ENCODE results near the gene PTPRR. TPM values are rescaled to one million over a fixed set of nuclear protein-coding genes. Genes with fewer than 3 reads are reported as not detected.

Gene PTPRR
- polyA plus RNA-seq, 2 of the 4 experiments (the other 2 are of a cell fraction): 0.13 to 0.15 TPM

GRCh38 chr12:70779250-70779649, 141.3 kb downstream of the PTPRR start:
- no peaks in the 10 kb centered on the region for H3K9me3 ChIP-seq
- DNase-seq (ENCODE audit: low read depth in 1 of 2, low spot score in 1 of 2) (no peak), ATAC-seq (no peak), FAIRE-seq (no peak)
- no peak for TF ChIP-seq POLR2AphosphoS2 (conservative IDR thresholded peaks at IDR 0.05; ENCODE audit: low read length)
- TF ChIP-seq RNF2 (IDR thresholded peaks at IDR 0.05; ENCODE audit: borderline replicate concordance, low read depth): no peak
- TF ChIP-seq JUNB (IDR thresholded peaks at IDR 0.05): no peak
- no peak for TF ChIP-seq USF2 (IDR thresholded peaks at IDR 0.05)
- no peak for TF ChIP-seq NR3C1 (IDR thresholded peaks at IDR 0.05)
- no peak for TF ChIP-seq HOXB13 (CRISPR knock-in tag; IDR thresholded peaks at IDR 0.05; ENCODE audit: low read depth)
- TF ChIP-seq BHLHE40 (IDR thresholded peaks at IDR 0.05; ENCODE audit: low read depth, low read length): no peak
- TF ChIP-seq REST (IDR thresholded peaks at IDR 0.05): no peak
- WGBS (ENCODE audit: missing lambda C conversion rate): 27% methylated on average over 2 of the region's 2 CpGs
- no peaks in the 10 kb centered on the region for H3K4me1 ChIP-seq
- ChIA-PET POLR2A (no interaction called here), CTCF (no interaction called here)
- H3K27ac ChIP-seq: no peak overlapping the region
- H3K4me3 ChIP-seq: no peak overlapping the region
- no peak overlapping the region for H3K4me2 ChIP-seq

- peak; percentile 50 to 66; a peak in 3 of 6 replicates for ATAC-seq
- no peaks in the 10 kb centered on the region for H3K4me1 ChIP-seq
- peak in 1 of 2 experiments; percentile 35 for DNase-seq (ENCODE audit: low read depth in 1 of 2, low spot score in 1 of 2)
- no peak overlapping the region for H3K4me3 ChIP-seq
- no peak overlapping the region for H3K27ac ChIP-seq
- FAIRE-seq: no peak
- ChIA-PET POLR2A (no interaction called here), CTCF (no interaction called here)
- no peaks in the 10 kb centered on the region for H3K9me3 ChIP-seq
- TF ChIP-seq RAD21 (conservative IDR thresholded peaks at IDR 0.05 in 1 of 2, IDR thresholded peaks at IDR 0.05 in 1 of 2): no peak
- no peak for TF ChIP-seq GATA3 (IDR thresholded peaks at IDR 0.05; ENCODE audit: borderline replicate concordance)
- H3K4me2 ChIP-seq: no peak overlapping the region
These were observed 146.5 kb downstream of the PTPRR start for GRCh38 chr12:70774055-70774454.

GRCh38 chr12:70772836-70773235, 147.7 kb downstream of the PTPRR start:
- CTCF ChIA-PET: no interaction called here

GRCh38 chr12:70771581-70771980, 149.0 kb downstream of the PTPRR start:
- ChIA-PET POLR2A (no interaction called here), CTCF (interaction anchor here (0.5 kb wide), 1 partner anchor 79 kb away, joined by 4 read pairs; no protein-coding TSS in a partner anchor)
- TF ChIP-seq NFE2L2 (conservative IDR thresholded peaks at IDR 0.05; ENCODE audit: low read length) (no peak), HES2 (IDR thresholded peaks at IDR 0.05) (no peak), TFCP2L1 (CRISPR knock-in tag; IDR thresholded peaks at IDR 0.05) (no peak)

More at GRCh38 chr12:70772836-70773235, 147.7 kb downstream of the PTPRR start:
- H3K9me3 ChIP-seq: no peaks in the 10 kb centered on the region
- 9% methylated on average over 1 of the region's 1 CpG for WGBS (ENCODE audit: missing lambda C conversion rate)
- POLR2A ChIA-PET: no interaction called here
- no peak for DNase-seq (ENCODE audit: low read depth in 1 of 2, low spot score in 1 of 2)
- H3K4me1 ChIP-seq: no peaks in the 10 kb centered on the region
- ATAC-seq: no peak
- FAIRE-seq: no peak
- H3K27ac ChIP-seq: no peak overlapping the region
- no peak for TF ChIP-seq NR3C1 (IDR thresholded peaks at IDR 0.05)
- TF ChIP-seq SMC3 (IDR thresholded peaks at IDR 0.05): no peak
- TF ChIP-seq CHD4 (IDR thresholded peaks at IDR 0.05; ENCODE audit: borderline replicate concordance): no peak
- no peak for TF ChIP-seq RARB (CRISPR knock-in tag; IDR thresholded peaks at IDR 0.05)
- TF ChIP-seq SREBF2 (IDR thresholded peaks at IDR 0.05): no peak
- TF ChIP-seq FOSL2 (IDR thresholded peaks at IDR 0.05): no peak
- TF ChIP-seq FOSL2 (CRISPR knock-in tag; IDR thresholded peaks at IDR 0.05): no peak
- no peak for TF ChIP-seq CBX2 (IDR thresholded peaks at IDR 0.05; ENCODE audit: borderline replicate concordance, low read depth)
- no peak for TF ChIP-seq EHF (CRISPR knock-in tag; IDR thresholded peaks at IDR 0.05)
- H3K4me2 ChIP-seq: no peak overlapping the region
- no peak overlapping the region for H3K4me3 ChIP-seq

More at GRCh38 chr12:70771581-70771980, 149.0 kb downstream of the PTPRR start:
- DNase-seq (ENCODE audit: low read depth in 1 of 2, low spot score in 1 of 2) (no peak), ATAC-seq (no peak), FAIRE-seq (no peak)
- Histone ChIP-seq H3K4me2 (no peak overlapping the region), H3K27ac (no peak overlapping the region), H3K9me3 (no peaks in the 10 kb centered on the region), H3K4me3 (no peak overlapping the region), H3K4me1 (no peaks in the 10 kb centered on the region)
